Measurements from ENCODE around the gene ZBTB38. TPM values are rescaled to one million over a fixed set of nuclear protein-coding genes. Genes with fewer than 3 reads are reported as not detected.

Gene ZBTB38
- total RNA-seq, 2 experiments from 2014 or later, result 21.3 to 22.0 TPM

DNA sequence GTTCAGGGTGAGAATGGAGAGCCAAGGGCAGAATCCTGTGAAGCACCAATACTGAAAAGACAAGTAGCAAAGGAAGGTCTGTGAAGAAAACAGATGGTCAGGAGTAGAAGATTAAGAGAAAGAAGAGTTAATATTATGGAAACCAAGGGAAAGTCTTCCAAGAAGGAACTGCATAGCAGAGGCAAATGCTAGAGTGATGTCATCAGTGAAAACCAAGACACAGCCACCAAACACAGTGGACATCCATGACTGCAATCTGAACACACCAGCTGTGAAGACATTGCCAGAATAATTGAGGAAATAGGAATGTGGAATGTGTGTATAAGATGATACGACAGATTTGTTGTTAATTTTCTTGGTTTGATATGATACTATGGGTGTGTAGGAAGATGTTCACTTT, 26.8 kb upstream of the ZBTB38 start:
- ChIA-PET POLR2A (no interaction called here), CTCF (no interaction called here)
- Mint-ChIP-seq H3K4me1 (no peaks in the 10 kb centered on the region), H3K36me3 (ENCODE audit: low read depth) (no peaks in the 10 kb centered on the region), H3K27ac (no peak overlapping the region), H3K27me3 (peaks cover 2% of the 10 kb centered on the region), H3K9me3 (ENCODE audit: low read depth) (no peaks in the 10 kb centered on the region), H3K4me3 (no peak overlapping the region)
- intact Hi-C loops (cut with DNase I, micrococcal nuclease), result no loop called here
- ATAC-seq (no peak), DNase-seq (no peak)

- no peak for DNase-seq
- ChIA-PET CTCF (interaction anchor here (0.5 to 0.9 kb wide), 4 partner anchors 11 to 334 kb away, joined by 3 read pairs; no protein-coding TSS in a partner anchor), POLR2A (no interaction called here)
- Mint-ChIP-seq H3K4me3 (no peak overlapping the region), H3K36me3 (ENCODE audit: low read depth) (no peaks in the 10 kb centered on the region), H3K4me1 (no peaks in the 10 kb centered on the region), H3K9me3 (ENCODE audit: low read depth) (no peaks in the 10 kb centered on the region), H3K27me3 (peaks cover 2% of the 10 kb centered on the region), H3K27ac (no peak overlapping the region)
- no peak for ATAC-seq
- intact Hi-C loops (cut with DNase I, micrococcal nuclease), result no loop called here
Measured at GRCh38 chr3:141342386-141342785, 25.9 kb upstream of the ZBTB38 start.

- intact Hi-C loops (cut with DNase I, micrococcal nuclease), result no loop called here
- ChIA-PET CTCF (interaction anchor here (0.8 kb wide), 1 partner anchor 41 kb away, joined by 3 read pairs; no protein-coding TSS in a partner anchor), POLR2A (no interaction called here)
- H3K27me3 Mint-ChIP-seq, result peaks cover 2% of the 10 kb centered on the region
- H3K4me3 Mint-ChIP-seq, result no peak overlapping the region
- no peaks in the 10 kb centered on the region for H3K36me3 Mint-ChIP-seq (ENCODE audit: low read depth)
- ATAC-seq, result no peak
- no peak overlapping the region for H3K27ac Mint-ChIP-seq
- no peaks in the 10 kb centered on the region for H3K4me1 Mint-ChIP-seq
- DNase-seq, result no peak
- H3K9me3 Mint-ChIP-seq (ENCODE audit: low read depth), result no peaks in the 10 kb centered on the region
Measured at GRCh38 chr3:141343077-141343476, 25.2 kb upstream of the ZBTB38 start.

DNA sequence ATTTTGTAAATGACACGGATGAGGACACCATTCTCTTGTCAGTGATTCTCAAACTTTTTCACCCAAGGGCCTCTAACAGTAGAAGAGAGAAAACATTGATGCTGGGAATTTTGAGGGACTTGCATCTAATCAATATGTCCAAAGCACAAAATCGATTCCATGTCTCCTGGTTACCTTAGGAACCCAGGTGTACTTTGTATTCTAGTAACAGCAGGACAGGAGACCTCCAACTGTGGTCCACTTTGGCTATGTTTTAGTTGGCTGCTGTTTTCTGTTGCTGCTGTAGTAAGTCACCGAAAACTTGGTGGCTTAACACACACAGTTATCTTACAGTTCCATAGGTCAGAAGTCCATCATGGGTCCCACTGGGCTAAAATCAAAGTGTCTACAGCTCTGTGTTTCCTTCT, 24.4 kb upstream of the ZBTB38 start:
- intact Hi-C loops (cut with DNase I, micrococcal nuclease), result no loop called here
- H3K27me3 Mint-ChIP-seq, result peaks cover 1% of the 10 kb centered on the region
- no peak overlapping the region for H3K27ac Mint-ChIP-seq
- no peaks in the 10 kb centered on the region for H3K36me3 Mint-ChIP-seq (ENCODE audit: low read depth)
- no peak for ATAC-seq
- DNase-seq, result no peak
- CTCF ChIA-PET, result no interaction called here
- no peak overlapping the region for H3K4me3 Mint-ChIP-seq
- H3K9me3 Mint-ChIP-seq (ENCODE audit: low read depth), result no peaks in the 10 kb centered on the region
- no peaks in the 10 kb centered on the region for H3K4me1 Mint-ChIP-seq
- POLR2A ChIA-PET, result no interaction called here

DNA sequence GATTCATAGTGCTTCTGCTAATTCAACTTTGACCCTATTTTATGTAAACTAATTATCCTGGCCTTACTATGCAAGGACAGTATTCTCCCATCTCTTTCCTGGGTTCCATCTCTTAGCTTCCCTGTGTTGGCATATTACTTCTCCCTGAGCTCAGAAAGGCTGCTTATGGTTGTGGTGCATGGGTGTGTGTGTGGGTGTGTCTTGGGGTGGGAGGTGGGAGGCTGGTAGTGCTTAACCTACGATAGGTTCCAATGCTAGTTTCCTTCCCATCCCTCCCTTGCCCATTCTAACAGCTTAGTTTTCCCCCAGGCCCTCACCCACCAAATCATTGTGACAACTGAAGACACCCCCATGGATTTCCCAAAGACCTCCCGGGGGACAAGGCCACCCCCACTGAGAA, 22.8 kb upstream of the ZBTB38 start:
- no peaks in the 10 kb centered on the region for H3K4me1 Mint-ChIP-seq
- peaks cover 2% of the 10 kb centered on the region for H3K27me3 Mint-ChIP-seq
- H3K27ac Mint-ChIP-seq, result no peak overlapping the region
- intact Hi-C loops (cut with DNase I, micrococcal nuclease), result no loop called here
- CTCF ChIA-PET, result interaction anchor here (0.8 to 2.0 kb wide), 8 partner anchors 8 to 113 kb away, joined by 3 to 8 read pairs (median 4); no protein-coding TSS in a partner anchor
- POLR2A ChIA-PET, result no interaction called here
- ATAC-seq (no peak), DNase-seq (no peak)
- peaks cover 2% of the 10 kb centered on the region for H3K36me3 Mint-ChIP-seq (ENCODE audit: low read depth)
- H3K9me3 Mint-ChIP-seq (ENCODE audit: low read depth), result peaks cover 5% of the 10 kb centered on the region
- H3K4me3 Mint-ChIP-seq, result no peak overlapping the region

DNA sequence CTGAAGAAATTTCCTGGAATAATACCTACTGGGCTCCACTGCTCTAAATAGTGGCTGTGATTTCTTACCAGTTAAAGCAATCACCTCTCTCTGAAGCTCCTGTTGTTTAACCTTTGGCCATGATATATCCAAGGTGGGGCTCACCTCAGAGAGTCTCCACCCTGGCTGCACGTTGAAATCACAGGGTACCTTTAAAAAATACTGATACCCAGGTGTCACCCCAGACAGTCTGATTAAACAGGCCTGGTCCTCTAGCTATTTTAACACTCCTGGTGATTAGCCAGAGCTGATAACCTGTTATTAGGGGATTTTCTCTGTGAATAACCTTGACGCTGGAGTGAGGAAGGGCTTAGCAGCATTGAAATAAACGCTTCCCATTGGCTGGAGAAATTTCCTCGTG, 22.3 kb upstream of the ZBTB38 start:
- ATAC-seq (no peak), DNase-seq (no peak)
- H3K9me3 Mint-ChIP-seq (ENCODE audit: low read depth), result peaks cover 5% of the 10 kb centered on the region
- intact Hi-C loops (cut with DNase I, micrococcal nuclease), result no loop called here
- H3K27me3 Mint-ChIP-seq, result peaks cover 2% of the 10 kb centered on the region
- H3K4me1 Mint-ChIP-seq, result no peaks in the 10 kb centered on the region
- H3K27ac Mint-ChIP-seq, result no peak overlapping the region
- H3K4me3 Mint-ChIP-seq, result no peak overlapping the region
- H3K36me3 Mint-ChIP-seq (ENCODE audit: low read depth), result peaks cover 2% of the 10 kb centered on the region
- ChIA-PET CTCF (interaction anchor here (0.6 to 2.0 kb wide), 9 partner anchors 16 to 113 kb away, joined by 3 to 8 read pairs (median 5); no protein-coding TSS in a partner anchor), POLR2A (no interaction called here)

GRCh38 chr3:141346418-141346817, 21.9 kb upstream of the ZBTB38 start:
- CTCF ChIA-PET, result interaction anchor here (0.6 to 2.0 kb wide), 7 partner anchors 15 to 109 kb away, joined by 3 to 6 read pairs (median 3); no protein-coding TSS in a partner anchor
- ATAC-seq (no peak), DNase-seq (no peak)
- Mint-ChIP-seq H3K27ac (no peak overlapping the region), H3K4me3 (no peak overlapping the region), H3K36me3 (ENCODE audit: low read depth) (peaks cover 2% of the 10 kb centered on the region), H3K4me1 (no peaks in the 10 kb centered on the region), H3K27me3 (peaks cover 2% of the 10 kb centered on the region), H3K9me3 (ENCODE audit: low read depth) (peaks cover 5% of the 10 kb centered on the region)
- intact Hi-C loops (cut with DNase I, micrococcal nuclease), result no loop called here
- POLR2A ChIA-PET, result no interaction called here

GRCh38 chr3:141346839-141347238, 21.5 kb upstream of the ZBTB38 start:
- Mint-ChIP-seq H3K27me3 (peaks cover 2% of the 10 kb centered on the region), H3K36me3 (ENCODE audit: low read depth) (peaks cover 2% of the 10 kb centered on the region), H3K9me3 (ENCODE audit: low read depth) (peaks cover 5% of the 10 kb centered on the region), H3K27ac (no peak overlapping the region), H3K4me3 (no peak overlapping the region), H3K4me1 (no peaks in the 10 kb centered on the region)
- CTCF ChIA-PET, result interaction anchor here (1.4 to 2.0 kb wide), 2 partner anchors 95 to 106 kb away, joined by 3 to 6 read pairs; no protein-coding TSS in a partner anchor
- intact Hi-C loops (cut with DNase I, micrococcal nuclease), result no loop called here
- ATAC-seq (no peak), DNase-seq (no peak)
- POLR2A ChIA-PET, result no interaction called here

DNA sequence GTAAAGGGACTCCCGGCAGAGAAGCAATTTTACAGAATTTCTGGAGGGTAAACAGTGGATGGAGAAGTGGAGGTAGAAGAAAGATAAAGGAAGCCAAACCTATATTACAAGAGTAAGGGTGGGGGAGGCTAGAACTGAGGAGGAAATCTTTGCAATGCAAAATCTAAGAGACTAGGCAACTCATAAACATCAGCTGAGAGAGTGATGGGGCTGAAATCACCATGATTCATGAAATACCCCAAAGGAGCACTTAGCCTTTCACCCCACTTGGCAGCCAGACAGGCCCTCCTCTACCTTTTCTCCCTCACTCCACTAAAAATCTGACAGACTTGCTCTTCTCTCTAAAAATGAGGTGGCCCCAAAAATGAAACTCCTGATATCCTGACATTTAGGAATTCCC, 19.5 kb upstream of the ZBTB38 start:
- peaks cover 2% of the 10 kb centered on the region for H3K36me3 Mint-ChIP-seq (ENCODE audit: low read depth)
- CTCF ChIA-PET, result interaction anchor here (1.1 to 1.4 kb wide), 4 partner anchors 11 to 119 kb away, joined by 3 to 4 read pairs (median 4); no protein-coding TSS in a partner anchor
- peaks cover 6% of the 10 kb centered on the region for H3K27me3 Mint-ChIP-seq
- POLR2A ChIA-PET, result no interaction called here
- intact Hi-C loops (cut with DNase I, micrococcal nuclease), result no loop called here
- H3K27ac Mint-ChIP-seq, result no peak overlapping the region
- ATAC-seq, result no peak
- DNase-seq, result no peak
- peaks cover 5% of the 10 kb centered on the region for H3K9me3 Mint-ChIP-seq (ENCODE audit: low read depth)
- H3K4me1 Mint-ChIP-seq, result no peaks in the 10 kb centered on the region
- no peak overlapping the region for H3K4me3 Mint-ChIP-seq

GRCh38 chr3:141349711-141350110, 18.6 kb upstream of the ZBTB38 start:
- peaks cover 2% of the 10 kb centered on the region for H3K36me3 Mint-ChIP-seq (ENCODE audit: low read depth)
- intact Hi-C loops (cut with DNase I, micrococcal nuclease), result loop anchor here in 1 of 2 experiments (10.0 kb wide), 1 partner anchor 295 kb away; no protein-coding TSS in a partner anchor
- no peak overlapping the region for H3K4me3 Mint-ChIP-seq
- ATAC-seq, result no peak
- H3K4me1 Mint-ChIP-seq, result no peaks in the 10 kb centered on the region
- POLR2A ChIA-PET, result no interaction called here
- no peak overlapping the region for H3K27ac Mint-ChIP-seq
- peaks cover 6% of the 10 kb centered on the region for H3K27me3 Mint-ChIP-seq
- no peak for DNase-seq
- H3K9me3 Mint-ChIP-seq (ENCODE audit: low read depth), result peaks cover 5% of the 10 kb centered on the region
- CTCF ChIA-PET, result interaction anchor here (0.6 to 1.1 kb wide), 3 partner anchors 11 to 107 kb away, joined by 3 read pairs; no protein-coding TSS in a partner anchor

GRCh38 chr3:141350666-141351065, 17.6 kb upstream of the ZBTB38 start:
- H3K27ac Mint-ChIP-seq, result no peak overlapping the region
- peaks cover 2% of the 10 kb centered on the region for H3K36me3 Mint-ChIP-seq (ENCODE audit: low read depth)
- H3K9me3 Mint-ChIP-seq (ENCODE audit: low read depth), result peaks cover 5% of the 10 kb centered on the region
- no peak for DNase-seq
- ChIA-PET POLR2A (no interaction called here), CTCF (interaction anchor here (1.4 kb wide), 1 partner anchor 35 kb away, joined by 3 read pairs; no protein-coding TSS in a partner anchor)
- H3K4me3 Mint-ChIP-seq, result no peak overlapping the region
- peaks cover 6% of the 10 kb centered on the region for H3K27me3 Mint-ChIP-seq
- ATAC-seq, result no peak
- intact Hi-C loops (cut with DNase I, micrococcal nuclease), result loop anchor here in 1 of 2 experiments (10.0 kb wide), 1 partner anchor 294 kb away; no protein-coding TSS in a partner anchor
- H3K4me1 Mint-ChIP-seq, result no peaks in the 10 kb centered on the region

DNA sequence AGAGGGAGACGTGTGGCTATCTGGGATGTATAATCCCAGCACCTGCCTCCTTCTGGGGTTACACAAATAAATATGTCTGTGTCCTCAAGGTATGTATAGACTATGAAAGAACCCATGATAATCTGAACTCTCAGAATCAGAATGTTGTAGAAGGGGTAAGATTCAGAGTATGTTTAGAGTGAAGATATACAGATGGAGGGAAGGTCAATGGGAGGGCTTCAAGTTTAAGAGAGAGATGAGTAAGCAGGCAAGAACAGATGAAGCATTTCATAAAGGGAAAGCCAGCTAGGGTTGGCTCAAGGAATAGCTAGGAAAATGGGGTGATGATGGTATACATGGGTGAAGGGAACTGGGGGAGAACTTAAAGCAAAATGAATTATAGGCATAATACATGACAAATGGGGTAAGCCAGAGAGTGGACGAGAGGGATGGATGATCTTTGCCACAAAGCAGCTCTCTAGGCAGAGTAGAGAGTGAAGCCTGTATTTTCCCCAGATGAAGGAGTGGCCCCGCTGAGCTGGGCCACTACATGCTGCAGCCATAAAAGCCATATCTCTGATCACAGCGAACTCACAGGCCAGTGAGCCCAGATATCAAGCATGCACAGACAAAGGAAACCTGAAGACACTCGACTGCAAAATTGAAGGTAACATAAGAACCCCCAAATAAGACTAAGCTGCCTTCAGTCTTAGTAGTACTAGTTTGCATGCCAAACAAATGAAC, 15.9 kb upstream of the ZBTB38 start:
- H3K27me3 Mint-ChIP-seq, result peaks cover 6% of the 10 kb centered on the region
- DNase-seq (no peak), ATAC-seq (no peak)
- peaks cover 2% of the 10 kb centered on the region for H3K36me3 Mint-ChIP-seq (ENCODE audit: low read depth)
- POLR2A ChIA-PET, result no interaction called here
- no peak overlapping the region for H3K4me3 Mint-ChIP-seq
- CTCF ChIA-PET, result interaction anchor here (0.6 to 1.5 kb wide), 5 partner anchors 8 to 108 kb away, joined by 3 to 5 read pairs (median 3); no protein-coding TSS in a partner anchor
- no peaks in the 10 kb centered on the region for H3K4me1 Mint-ChIP-seq
- no peak overlapping the region for H3K27ac Mint-ChIP-seq
- intact Hi-C loops (cut with DNase I, micrococcal nuclease), result loop anchor here in 1 of 2 experiments (10.0 kb wide), 1 partner anchor 292 kb away; no protein-coding TSS in a partner anchor
- peaks cover 5% of the 10 kb centered on the region for H3K9me3 Mint-ChIP-seq (ENCODE audit: low read depth)

Data from activated CD4-positive, alpha-beta T cell treated with anti-CD3 and anti-CD28 coated beads for 36 hours (primary cell).